GM23338 (cell line): Measurements from ENCODE around the gene RAD51B. TPM values are rescaled to one million over a fixed set of nuclear protein-coding genes. Genes with fewer than 3 reads are reported as not detected.

Experiments used
- ATAC-seq: fragments of 200-7000 bp; cut with Tn5 transposase; 3 replicates; pipeline ENCODE4 v1.9.1; 2020
- DNase-seq: peaks from one replicate; pipeline ENCODE4 v3.0.0-alpha.2; 2015; ENCODE audit warnings: low spot score
- H2AFZ ChIP-seq: fragments of 200-600 bp; sonication (generic); 2 replicates; pipeline ENCODE4 v1.8.0; 2016; ENCODE audit warnings: antibody characterized with exemption, mild to moderate bottlenecking, moderate library complexity
- H3F3A ChIP-seq: fragments of 200-600 bp; sonication (generic); replicated peaks from 2 replicates; pipeline ENCODE4 v1.8.0; 2017; ENCODE audit warnings: antibody characterized with exemption, mixed run types, low read depth
- H3K27ac ChIP-seq: fragments of 200-600 bp; sonication (generic); 2 replicates; pipeline ENCODE4 v1.6.1; 2016; ENCODE audit warnings: low read depth
- H3K27me3 ChIP-seq: fragments of 200-600 bp; sonication (generic); 2 replicates; pipeline ENCODE4 v1.8.0; 2016; ENCODE audit warnings: mild to moderate bottlenecking, mixed run types, moderate library complexity; ENCODE audit not compliant: insufficient read depth
- H3K36me3 ChIP-seq: fragments of 200-600 bp; sonication (generic); 2 replicates; pipeline ENCODE4 v1.8.0; 2016; ENCODE audit warnings: mild to moderate bottlenecking; ENCODE audit not compliant: insufficient read depth
- H3K4me1 ChIP-seq: fragments of 200-600 bp; sonication (generic); 2 replicates; pipeline ENCODE4 v1.8.0; 2016; ENCODE audit warnings: mild to moderate bottlenecking, moderate library complexity; ENCODE audit not compliant: insufficient read depth
- H3K4me2 ChIP-seq: fragments of 200-600 bp; sonication (generic); 2 replicates; pipeline ENCODE4 v1.7.1; 2017; ENCODE audit warnings: mixed run types
- H3K4me3 ChIP-seq: fragments of 200-600 bp; sonication (generic); 2 replicates; pipeline ENCODE4 v1.6.1; 2016; ENCODE audit warnings: mixed run types
- H3K79me2 ChIP-seq: fragments of 200-600 bp; sonication (generic); replicated peaks from 2 replicates; pipeline ENCODE4 v1.8.0; 2017; ENCODE audit warnings: mild to moderate bottlenecking; ENCODE audit not compliant: insufficient read depth
- H3K9me2 ChIP-seq: fragments of 200-600 bp; sonication (generic); 2 replicates; pipeline ENCODE4 v1.8.0; 2017; ENCODE audit not compliant: insufficient read depth
- H4K20me1 ChIP-seq: fragments of 200-600 bp; sonication (generic); replicated peaks from 2 replicates; pipeline ENCODE4 v1.8.0; 2017; ENCODE audit warnings: mild to moderate bottlenecking; ENCODE audit not compliant: insufficient read depth
- H3K27ac Mint-ChIP-seq: 2 replicates; pipeline ENCODE4 v1.8.0; 2020; ENCODE audit warnings: inconsistent platforms, mild to moderate bottlenecking, moderate library complexity, mixed read lengths
- H3K27me3 Mint-ChIP-seq: 3 replicates; pipeline ENCODE4 v1.8.0; 2022; ENCODE audit warnings: low read depth, mild to moderate bottlenecking, moderate library complexity, mixed read lengths, inconsistent platforms; ENCODE audit not compliant: insufficient read depth, poor library complexity
- H3K36me3 Mint-ChIP-seq: 3 replicates; pipeline ENCODE4 v1.8.0; 2021; ENCODE audit warnings: low read depth, mild to moderate bottlenecking, inconsistent platforms, moderate library complexity, mixed read lengths
- H3K4me1 Mint-ChIP-seq: 3 replicates; pipeline ENCODE4 v1.8.0; 2020; ENCODE audit warnings: mild to moderate bottlenecking, inconsistent platforms, mixed read lengths
- H3K4me3 Mint-ChIP-seq: 3 replicates; pipeline ENCODE4 v1.8.0; 2021; ENCODE audit warnings: moderate library complexity, mild to moderate bottlenecking, inconsistent platforms, mixed read lengths
- H3K9me3 Mint-ChIP-seq: 3 replicates; pipeline ENCODE4 v1.8.0; 2020; ENCODE audit warnings: moderate library complexity, mild to moderate bottlenecking, inconsistent platforms, mixed read lengths
- CREB1 ChIP-seq: fragments of 250-450 bp; sonication (Bioruptor Pico); IDR thresholded peaks from 2 replicates; pipeline ENCODE4 v1.5.0; 2020; ENCODE audit warnings: low read depth, mild to moderate bottlenecking, moderate library complexity
- ETS1 ChIP-seq: IDR thresholded peaks from 2 replicates; pipeline ENCODE4 v1.6.1; 2016; ENCODE audit warnings: antibody characterized with exemption
- EZH2 ChIP-seq: fragments of 200-600 bp; sonication (generic); IDR thresholded peaks from one replicate; pipeline ENCODE4 v1.8.0; 2017; ENCODE audit warnings: antibody characterized with exemption, mild to moderate bottlenecking, low read depth; ENCODE audit not compliant: unreplicated experiment
- EZH2phosphoT487 ChIP-seq: fragments of 200-600 bp; sonication (generic); IDR thresholded peaks from one replicate; pipeline ENCODE4 v1.8.1; 2018; ENCODE audit warnings: antibody characterized with exemption; ENCODE audit not compliant: unreplicated experiment
- JUNB ChIP-seq: IDR thresholded peaks from one replicate; pipeline ENCODE4 v1.6.1; 2016; ENCODE audit warnings: antibody characterized with exemption; ENCODE audit not compliant: unreplicated experiment
- NANOG ChIP-seq: IDR thresholded peaks from 2 replicates; pipeline ENCODE4 v1.6.1; 2016; ENCODE audit warnings: antibody characterized with exemption, borderline replicate concordance
- REST ChIP-seq: IDR thresholded peaks from one replicate; pipeline ENCODE4 v1.6.1; 2018; ENCODE audit warnings: antibody characterized with exemption; ENCODE audit not compliant: unreplicated experiment
- STAT1 ChIP-seq: IDR thresholded peaks from one replicate; pipeline ENCODE4 v1.6.1; 2016; ENCODE audit warnings: antibody characterized with exemption; ENCODE audit not compliant: unreplicated experiment
- ZNF331 ChIP-seq: fragments of 250-450 bp; sonication (Bioruptor Pico); IDR thresholded peaks from 2 replicates; pipeline ENCODE4 v1.5.0; 2020; ENCODE audit warnings: low read depth, mild to moderate bottlenecking, moderate library complexity
- polyA plus RNA-seq: library from polyadenylated mRNA; unstranded; fragments of >200 nt; fragmentation: Nextera tagmentation; extraction: Ambion mirVana; gene quantifications from 2 replicates; pipeline ENCODE4 v1.2.1, GENCODE V29; 2016
- total RNA-seq: library from RNA; depleted of rRNA; stranded (reverse); fragments of >200 nt; shearing (Covaris generic); gene quantifications from 2 replicates; pipeline ENCODE4 v1.2.3, GENCODE V29; 2014

The RAD51B gene
- total and polyA plus RNA-seq, 2 experiments from 2014 or later = 15.7 to 29.1 TPM

GRCh38 chr14:68541178-68541896, 721.8 kb downstream of the RAD51B start (continued):
- no peak for TF ChIP-seq REST
- no peak for TF ChIP-seq STAT1
- no peak for TF ChIP-seq ETS1

GRCh38 chr14:68542346-68542745, 722.8 kb downstream of the RAD51B start:
- Mint-ChIP-seq H3K36me3 (no peaks in the 10 kb centered on the region), H3K4me3 (no peak overlapping the region), H3K27me3 (peaks cover 11% of the 10 kb centered on the region), H3K9me3 (no peaks in the 10 kb centered on the region), H3K4me1 (peaks cover 10% of the 10 kb centered on the region), H3K27ac (no peak overlapping the region)
- H3K9me2 ChIP-seq = peaks cover 10% of the 10 kb centered on the region; the same call in 1 of the 2 replicates
- DNase-seq = no peak
- no peak for ATAC-seq
- H3K4me3 ChIP-seq = no peak overlapping the region
- H3K79me2 ChIP-seq = no peaks in the 10 kb centered on the region
- H3F3A ChIP-seq = no peaks in the 10 kb centered on the region
- no peak overlapping the region for H3K4me2 ChIP-seq
- no peak overlapping the region for H2AFZ ChIP-seq
- no peaks in the 10 kb centered on the region for H4K20me1 ChIP-seq
- no peaks in the 10 kb centered on the region; the same call in 1 of the 2 replicates for H3K36me3 ChIP-seq
- no peak overlapping the region for H3K27ac ChIP-seq
- H3K27me3 ChIP-seq = no peaks in the 10 kb centered on the region
- TF ChIP-seq REST (no peak), NANOG (no peak), JUNB (no peak), EZH2phosphoT487 (no peak), CREB1 (CRISPR knock-in tag) (no peak), ZNF331 (CRISPR knock-in tag) (no peak), EZH2 (no peak)
- no peaks in the 10 kb centered on the region for H3K4me1 ChIP-seq
